Fibroblast of lung (primary cell): ENCODE results near the gene DLG2. TPM values are rescaled to one million over a fixed set of nuclear protein-coding genes. Genes with fewer than 3 reads are reported as not detected.

Experiments
- DNase-seq, 2 donors: peaks; one replicate each; pipeline versions ENCODE4 v3.0.0 to v3.0.0-alpha.2; 2010; ENCODE audit warnings: low read depth in 2 of 2
- H2AFZ ChIP-seq: 2 replicates; pipeline ENCODE4 v1.5.1; 2012; ENCODE audit warnings: low read length, control low read depth, inconsistent platforms
- H3K27ac ChIP-seq: 2 replicates; pipeline ENCODE4 v1.5.1; 2011; ENCODE audit warnings: low read length, control low read depth; ENCODE audit not compliant: insufficient read depth
- H3K27me3 ChIP-seq: 2 replicates; pipeline ENCODE4 v1.5.1; 2011; ENCODE audit warnings: mild to moderate bottlenecking, low read length; ENCODE audit not compliant: control insufficient read depth, insufficient read depth
- H3K36me3 ChIP-seq: 2 replicates; pipeline ENCODE4 v1.5.1; 2011; ENCODE audit warnings: low read length; ENCODE audit not compliant: control insufficient read depth, insufficient read depth
- H3K4me1 ChIP-seq: 2 replicates; pipeline ENCODE4 v1.5.1; 2011; ENCODE audit warnings: low read length; ENCODE audit not compliant: control insufficient read depth, insufficient read depth; ENCODE audit errors: extremely low read depth
- H3K4me2 ChIP-seq: 2 replicates; pipeline ENCODE4 v1.5.1; 2011; ENCODE audit warnings: low read length, control low read depth; ENCODE audit not compliant: insufficient read depth; ENCODE audit errors: extremely low read depth
- H3K4me3 ChIP-seq, 4 experiments: fragments of 200-600 bp in 1 of 4; sonication (generic) in 1 of 4; replicated peaks in 1 of 4; 2 replicates each; pipeline ENCODE4 v1.5.1; 2011 to 2016; ENCODE audit warnings: low read length in 4 of 4, low read depth in 3 of 4, mild to moderate bottlenecking in 3 of 4, control low read depth in 2 of 4, inconsistent platforms in 1 of 4, mixed read lengths in 1 of 4; ENCODE audit not compliant: insufficient read depth in 1 of 4; ENCODE audit errors: control extremely low read depth in 1 of 4
- H3K79me2 ChIP-seq: 2 replicates; pipeline ENCODE4 v1.5.1; 2012; ENCODE audit warnings: mild to moderate bottlenecking, low read length, inconsistent platforms; ENCODE audit not compliant: control insufficient read depth, insufficient read depth
- H3K9ac ChIP-seq: 2 replicates; pipeline ENCODE4 v1.5.1; 2011; ENCODE audit warnings: mild to moderate bottlenecking, low read length, control low read depth; ENCODE audit not compliant: insufficient read depth
- H3K9me3 ChIP-seq: 2 replicates; pipeline ENCODE4 v1.5.1; 2012; ENCODE audit warnings: low read depth, low read length; ENCODE audit not compliant: control insufficient read depth, insufficient read depth
- H4K20me1 ChIP-seq: 2 replicates; pipeline ENCODE4 v1.5.1; 2011; ENCODE audit warnings: low read length; ENCODE audit not compliant: control insufficient read depth, insufficient read depth; ENCODE audit errors: extremely low read depth
- CTCF ChIP-seq, 2 donors: IDR thresholded peaks in 1 of 2; conservative IDR thresholded peaks in 1 of 2; 1 replicate in 1 of 2; 2 replicates in 1 of 2; pipeline ENCODE4 v1.5.1; 2011 to 2012; ENCODE audit warnings: low read length in 2 of 2, control low read depth in 1 of 2, inconsistent platforms in 1 of 2, low read depth in 1 of 2, mild to moderate bottlenecking in 1 of 2
- EZH2 ChIP-seq: IDR thresholded peaks from 2 replicates; pipeline ENCODE4 v1.5.1; 2012; ENCODE audit warnings: low read length, control low read depth, mild to moderate bottlenecking; ENCODE audit errors: missing control alignments
- polyA plus RNA-seq, 2 donors: library from polyadenylated mRNA; depleted of rRNA in 1 of 2; stranded (reverse) in 1 of 2; unstranded in 1 of 2; fragments of >200 nt; gene quantifications; 2 replicates each; pipeline ENCODE4 v1.2.1, GENCODE V29; 2011 to 2012; ENCODE audit warnings: missing spikeins in 1 of 2
- total RNA-seq: library from RNA; depleted of rRNA; stranded (reverse); fragments of >200 nt; gene quantifications from 2 replicates; pipeline ENCODE4 v1.2.1, GENCODE V29; 2014

The DLG2 gene
- total and polyA plus RNA-seq, 2 donors (not counting 1 experiment from before 2014, with no cell fraction given): 0.77 to 2.3 TPM

GRCh38 chr11:83990160-83990733 lies 1636.9 kb downstream of the DLG2 start:
- TF ChIP-seq CTCF (conservative IDR thresholded peaks at IDR 0.05 in 1 of 2, IDR thresholded peaks at IDR 0.05 in 1 of 2; ENCODE audit: low read depth in 1 of 2, low read length in 2 of 2) (no peak), EZH2 (no peak)
- no peak for DNase-seq
- Histone ChIP-seq H4K20me1 (no peaks in the 10 kb centered on the region), H3K27me3 (no peaks in the 10 kb centered on the region), H3K36me3 (no peaks in the 10 kb centered on the region), H3K9me3 (no peaks in the 10 kb centered on the region), H3K4me2 (no peak overlapping the region), H3K9ac (no peak overlapping the region), H3K4me3 (no peak overlapping the region), H3K79me2 (no peaks in the 10 kb centered on the region), H3K4me1 (no peaks in the 10 kb centered on the region), H3K27ac (no peak overlapping the region), H2AFZ (no peak overlapping the region)

- Histone ChIP-seq H3K4me2 (no peak overlapping the region), H3K27me3 (no peaks in the 10 kb centered on the region), H3K9ac (no peak overlapping the region), H3K4me1 (no peaks in the 10 kb centered on the region), H3K4me3 (no peak overlapping the region), H3K36me3 (no peaks in the 10 kb centered on the region), H3K27ac (no peak overlapping the region), H4K20me1 (no peaks in the 10 kb centered on the region), H3K79me2 (no peaks in the 10 kb centered on the region), H3K9me3 (no peaks in the 10 kb centered on the region), H2AFZ (no peak overlapping the region)
- TF ChIP-seq EZH2: no peak
- TF ChIP-seq CTCF (conservative IDR thresholded peaks at IDR 0.05 in 1 of 2, IDR thresholded peaks at IDR 0.05 in 1 of 2; ENCODE audit: low read depth in 1 of 2, low read length in 2 of 2): no peak
- no peak for DNase-seq
Observed at GRCh38 chr11:83982825-83983224, 1644.3 kb downstream of the DLG2 start.

GRCh38 chr11:83979593-83979992 lies 1647.6 kb downstream of the DLG2 start:
- no peaks in the 10 kb centered on the region for H3K9me3 ChIP-seq
- no peak for DNase-seq

More at GRCh38 chr11:83979593-83979992, 1647.6 kb downstream of the DLG2 start:
- Histone ChIP-seq H3K4me2 (no peak overlapping the region), H3K4me1 (no peaks in the 10 kb centered on the region), H4K20me1 (no peaks in the 10 kb centered on the region), H3K4me3 (no peak overlapping the region), H2AFZ (no peak overlapping the region), H3K36me3 (no peaks in the 10 kb centered on the region), H3K9ac (no peak overlapping the region), H3K79me2 (no peaks in the 10 kb centered on the region), H3K27me3 (no peaks in the 10 kb centered on the region), H3K27ac (no peak overlapping the region)
- no peak for TF ChIP-seq EZH2
- no peak for TF ChIP-seq CTCF (conservative IDR thresholded peaks at IDR 0.05 in 1 of 2, IDR thresholded peaks at IDR 0.05 in 1 of 2; ENCODE audit: low read depth in 1 of 2, low read length in 2 of 2)
